GM12878 (cell line): ENCODE measurements around the gene TBC1D23. TPM values are rescaled to one million over a fixed set of nuclear protein-coding genes. Genes with fewer than 3 reads are reported as not detected.

Experiments
- ATAC-seq: fragments of 200-7000 bp; cut with Tn5 transposase; 3 replicates; pipeline ENCODE4 v1.9.1; 2020; ENCODE audit warnings: mild to moderate bottlenecking, moderate library complexity
- BruUV-seq: library from RNA; stranded (reverse); fragments of 400-500 nt; replicated peaks from 2 replicates; lab custom pipeline; 2021; lab: Mats Ljungman, UMichigan
- CTCF ChIA-PET: fragments of 300-600 bp; sonication (Branson Sonifier 250); formaldehyde crosslinking; extraction: SDS; loops from one replicate; lab custom pipeline; 2021; ENCODE audit warnings: inconsistent platforms; lab: Yijun Ruan, JAX
- POLR2A ChIA-PET: fragments of 350-600 bp; formaldehyde crosslinking; extraction: SDS; loops from one replicate; lab custom pipeline; 2021; ENCODE audit warnings: inconsistent platforms; lab: Charles Lee
- RAD21 ChIA-PET: fragments of 300-600 bp; sonication (Branson Sonifier 250); formaldehyde crosslinking; loops from one replicate; lab custom pipeline; 2023; ENCODE audit warnings: antibody characterized with exemption; ENCODE audit not compliant: unreplicated experiment; lab: Charles Lee
- SMC1A ChIA-PET: fragments of 300-600 bp; sonication (Branson Sonifier 250); formaldehyde crosslinking; loops from one replicate; lab custom pipeline; 2023; ENCODE audit not compliant: unreplicated experiment, uncharacterized antibody; lab: Charles Lee
- DNase-seq: peaks from one replicate; pipeline ENCODE4 v3.0.0-alpha.2; 2011; ENCODE audit warnings: low read depth, low spot score
- FAIRE-seq: peaks from 3 replicates; lab custom pipeline; 2011; peaks lifted over from hg19 to GRCh38; lab: Jason Lieb, UNC
- H2AFZ ChIP-seq: 2 replicates; pipeline ENCODE4 v1.6.0; 2011; ENCODE audit warnings: low read depth, low read length, control low read depth; ENCODE audit not compliant: control insufficient read depth
- H3K27ac ChIP-seq: 2 replicates; pipeline ENCODE4 v1.5.1; 2011; ENCODE audit warnings: control low read depth; ENCODE audit not compliant: control insufficient read depth, insufficient read depth
- H3K27me3 ChIP-seq, 2 experiments: replicated peaks in 1 of 2; 2 replicates each; pipeline versions ENCODE4 v1.6.0 to v1.6.1; 2011; ENCODE audit warnings: low read length in 1 of 2; ENCODE audit not compliant: control insufficient read depth in 2 of 2, insufficient read depth in 2 of 2
- H3K36me3 ChIP-seq, 2 experiments: 2 replicates each; pipeline ENCODE4 v1.5.1; 2011; ENCODE audit warnings: low read length in 1 of 2; ENCODE audit not compliant: control insufficient read depth in 2 of 2, insufficient read depth in 2 of 2
- H3K4me1 ChIP-seq: 2 replicates; pipeline ENCODE4 v1.6.1; 2011; ENCODE audit warnings: mild to moderate bottlenecking, low read length, moderate library complexity, mixed read lengths; ENCODE audit not compliant: control insufficient read depth, insufficient read depth
- H3K4me2 ChIP-seq: 2 replicates; pipeline ENCODE4 v1.6.0; 2011; ENCODE audit warnings: control low read depth; ENCODE audit not compliant: control insufficient read depth, insufficient read depth
- H3K4me3 ChIP-seq: fragments of 200-600 bp; sonication (generic); 2 replicates; pipeline ENCODE4 v1.5.1; 2016
- H3K79me2 ChIP-seq: 2 replicates; pipeline ENCODE4 v1.6.0; 2011; ENCODE audit warnings: low read length; ENCODE audit not compliant: control insufficient read depth, insufficient read depth
- H3K9ac ChIP-seq: 2 replicates; pipeline ENCODE4 v1.8.0; 2011; ENCODE audit warnings: low read length, control low read depth, mixed read lengths; ENCODE audit not compliant: control insufficient read depth, insufficient read depth
- H3K9me3 ChIP-seq: replicated peaks from 3 replicates; pipeline ENCODE4 v1.5.1; 2011; ENCODE audit warnings: mild to moderate bottlenecking, low read length; ENCODE audit not compliant: control insufficient read depth, insufficient read depth
- H4K20me1 ChIP-seq: 2 replicates; pipeline ENCODE4 v1.6.0; 2011; ENCODE audit not compliant: control insufficient read depth, insufficient read depth
- BACH1 ChIP-seq: fragments of 450-650 bp; IDR thresholded peaks from 2 replicates; pipeline ENCODE4 v1.6.1; 2017; ENCODE audit warnings: mild to moderate bottlenecking, borderline replicate concordance
- BRCA1 ChIP-seq: IDR thresholded peaks from 2 replicates; pipeline ENCODE4 v1.6.1; 2011; ENCODE audit warnings: low read depth, low read length, improper control_type of control experiment
- ETV6 ChIP-seq, 2 experiments: fragments of 450-650 bp in 1 of 2; IDR thresholded peaks in 1 of 2; conservative IDR thresholded peaks in 1 of 2; 2 replicates each; pipeline ENCODE4 v1.6.1; 2014; ENCODE audit warnings: antibody characterized with exemption in 1 of 2, borderline replicate concordance in 1 of 2, low read depth in 1 of 2, mild to moderate bottlenecking in 1 of 2, moderate library complexity in 1 of 2
- GATAD2B ChIP-seq: fragments of 450-650 bp; conservative IDR thresholded peaks from 2 replicates; pipeline ENCODE4 v1.6.1; 2017; ENCODE audit warnings: low read depth, mild to moderate bottlenecking, moderate library complexity
- IKZF2 ChIP-seq, 2 experiments: fragments of 450-650 bp; IDR thresholded peaks; 2 replicates each; pipeline ENCODE4 v1.6.1; 2017; ENCODE audit warnings: mild to moderate bottlenecking in 2 of 2, moderate library complexity in 2 of 2
- KAT2A ChIP-seq: conservative IDR thresholded peaks from 2 replicates; pipeline ENCODE4 v1.6.1; 2011; ENCODE audit warnings: low read depth, low read length; ENCODE audit not compliant: control insufficient read depth
- MYB ChIP-seq: fragments of 150-350 bp; IDR thresholded peaks from 2 replicates; pipeline ENCODE4 v1.6.1; 2014; ENCODE audit warnings: mild to moderate bottlenecking, low read depth, low read length, borderline replicate concordance
- PAX8 ChIP-seq: fragments of 450-650 bp; IDR thresholded peaks from 2 replicates; pipeline ENCODE4 v1.6.1; 2017; ENCODE audit warnings: mild to moderate bottlenecking, moderate library complexity
- RUNX3 ChIP-seq: IDR thresholded peaks from 2 replicates; pipeline ENCODE4 v1.6.1; 2012; ENCODE audit warnings: low read length, inconsistent platforms
- SUZ12 ChIP-seq: fragments of 200-600 bp; sonication (generic); IDR thresholded peaks from one replicate; pipeline ENCODE4 v1.6.1; 2018; ENCODE audit warnings: antibody characterized with exemption, mild to moderate bottlenecking; ENCODE audit not compliant: unreplicated experiment
- YY1 ChIP-seq: IDR thresholded peaks from 2 replicates; pipeline ENCODE4 v1.6.1; 2011; ENCODE audit warnings: low read depth, mild to moderate bottlenecking, low read length
- in situ Hi-C: fragments of 300-500 bp; cut with MboI; formaldehyde crosslinking; loops from 9 replicates; pipeline ENCODE4 v1.14.3; 2018; ENCODE audit warnings: mixed read lengths
- intact Hi-C: fragments of 100-400 bp; cut with micrococcal nuclease; formaldehyde crosslinking; loops from one replicate; pipeline ENCODE4 v1.14.2; 2022; ENCODE audit not compliant: unreplicated experiment
- polyA plus RNA-seq, 11 experiments: library from polyadenylated mRNA; depleted of rRNA in 4 of 11; unstranded in 6 of 11; stranded (reverse) in 5 of 11; fragments of >200 nt; fragmentation: Nextera tagmentation in 4 of 11; fragmentation: Illumina TruSeq in 1 of 11; extraction: Ambion mirVana in 4 of 11; extraction: Trizol in 1 of 11; gene quantifications; 1 replicate in 1 of 11; 2 replicates in 10 of 11; pipeline versions ENCODE4 v1.2.1 to v1.2.3, GENCODE V29; 2011 to 2016; ENCODE audit warnings: inconsistent platforms in 2 of 11, missing spikeins in 2 of 11, low read depth in 1 of 11
- total RNA-seq, 4 experiments: library from RNA; depleted of rRNA in 3 of 4; stranded (reverse); fragments of >200 nt in 3 of 4; fragmentation: Illumina TruSeq in 1 of 4; extraction: Trizol in 1 of 4; gene quantifications; 2 replicates each; pipeline versions ENCODE4 v1.2.1 to v1.2.3, GENCODE V29; 2013 to 2021
- TF ChIP-seq, protein P1 (sequence below): fragments of 450-650 bp; IDR thresholded peaks from 2 replicates; pipeline ENCODE4 v1.6.1; 2017; ENCODE audit warnings: borderline replicate concordance
- TF ChIP-seq, protein P2 (sequence below): IDR thresholded peaks from 2 replicates; pipeline ENCODE4 v1.6.1; 2011; ENCODE audit warnings: low read depth, mild to moderate bottlenecking, low read length, moderate library complexity, borderline replicate concordance; ENCODE audit errors: extremely low read depth
- TF ChIP-seq, protein P3 (sequence below): fragments of 450-650 bp; IDR thresholded peaks from 2 replicates; pipeline ENCODE4 v1.6.1; 2014; ENCODE audit warnings: mild to moderate bottlenecking
- TF ChIP-seq, protein P4 (sequence below): fragments of 150-350 bp; IDR thresholded peaks from 2 replicates; pipeline ENCODE4 v1.6.1; 2014; ENCODE audit warnings: mild to moderate bottlenecking, low read depth, low read length
- TF ChIP-seq, protein P5 (sequence below): IDR thresholded peaks from 2 replicates; pipeline ENCODE4 v1.6.1; 2011; ENCODE audit warnings: borderline replicate concordance, low read depth, mild to moderate bottlenecking, moderate library complexity, mixed read lengths, low read length; ENCODE audit not compliant: insufficient read depth; ENCODE audit errors: extremely low read length

The TBC1D23 gene
- total and polyA plus RNA-seq, 10 of the 15 experiments (the other 5 are each of a cell fraction or from before 2014, with no cell fraction given): 8.2 to 23.2 (median 16.6) TPM

DNA sequence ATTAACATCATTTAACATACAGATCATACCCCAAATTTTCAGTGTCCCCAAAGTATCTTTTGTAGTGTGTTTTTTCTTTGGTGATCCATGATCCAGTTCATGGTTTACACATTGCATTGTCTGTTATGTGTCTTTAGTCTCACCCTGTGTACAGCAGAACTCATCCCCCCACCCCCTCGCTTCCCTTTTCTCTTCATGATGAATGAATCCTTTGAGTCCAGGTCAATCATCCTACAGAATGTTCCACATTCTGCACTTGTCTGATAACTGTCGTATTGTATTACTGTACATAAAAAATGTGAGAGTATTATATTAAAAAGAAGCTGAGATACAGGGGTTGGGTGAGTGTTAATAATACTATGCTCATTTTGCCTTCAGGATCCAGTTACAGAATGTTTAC lies 59.2 kb downstream of the TBC1D23 start (continued):
- TF ChIP-seq, protein P1, sequence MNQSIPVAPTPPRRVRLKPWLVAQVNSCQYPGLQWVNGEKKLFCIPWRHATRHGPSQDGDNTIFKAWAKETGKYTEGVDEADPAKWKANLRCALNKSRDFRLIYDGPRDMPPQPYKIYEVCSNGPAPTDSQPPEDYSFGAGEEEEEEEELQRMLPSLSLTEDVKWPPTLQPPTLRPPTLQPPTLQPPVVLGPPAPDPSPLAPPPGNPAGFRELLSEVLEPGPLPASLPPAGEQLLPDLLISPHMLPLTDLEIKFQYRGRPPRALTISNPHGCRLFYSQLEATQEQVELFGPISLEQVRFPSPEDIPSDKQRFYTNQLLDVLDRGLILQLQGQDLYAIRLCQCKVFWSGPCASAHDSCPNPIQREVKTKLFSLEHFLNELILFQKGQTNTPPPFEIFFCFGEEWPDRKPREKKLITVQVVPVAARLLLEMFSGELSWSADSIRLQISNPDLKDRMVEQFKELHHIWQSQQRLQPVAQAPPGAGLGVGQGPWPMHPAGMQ: no peak
- TF ChIP-seq BACH1 (no peak), GATAD2B (no peak), MYB (no peak)

DNA sequence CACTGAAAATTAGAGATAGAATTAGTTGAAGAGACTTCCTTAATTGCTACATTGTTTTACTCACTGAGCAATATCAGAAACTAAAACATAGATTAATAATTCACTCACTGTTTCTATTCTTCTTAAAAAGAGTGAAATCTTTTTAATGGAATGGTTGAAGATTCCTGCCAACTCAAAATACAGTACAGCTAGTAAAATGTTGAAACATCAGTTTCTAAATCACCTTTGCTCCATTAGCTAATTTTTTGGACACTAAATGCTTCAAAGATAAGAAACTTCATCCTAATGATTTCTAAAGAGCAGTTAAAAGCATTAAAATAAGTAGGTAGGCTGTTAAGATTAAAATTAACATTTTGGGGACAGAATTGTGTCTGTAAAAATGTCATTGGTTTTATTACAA lies 63.3 kb downstream of the TBC1D23 start:
- CTCF ChIA-PET: interaction anchor here (0.7 to 2.8 kb wide), 4 partner anchors 11 to 267 kb away, joined by 3 to 6 read pairs (median 3); partner anchors contain the start of gene TBC1D23
- Histone ChIP-seq H3K4me2 (no peak overlapping the region), H3K27ac (no peak overlapping the region), H3K9ac (no peak overlapping the region), H3K36me3 (no peaks in the 10 kb centered on the region; a peak in 1 of 4 replicates), H4K20me1 (no peaks in the 10 kb centered on the region), H3K27me3 (no peaks in the 10 kb centered on the region), H3K9me3 (no peaks in the 10 kb centered on the region), H3K4me3 (no peak overlapping the region), H2AFZ (no peak overlapping the region), H3K4me1 (no peaks in the 10 kb centered on the region), H3K79me2 (no peaks in the 10 kb centered on the region)
- SMC1A ChIA-PET: interaction anchor here (0.7 to 0.9 kb wide), 2 partner anchors 10 to 261 kb away, joined by 3 read pairs; no protein-coding TSS in a partner anchor
- RAD21 ChIA-PET: no interaction called here
- BruUV-seq: no TSS peak
- POLR2A ChIA-PET: no interaction called here
- in situ Hi-C loops (no loop called here), intact Hi-C loops (no loop called here)
- ATAC-seq (no peak), FAIRE-seq (no peak), DNase-seq (no peak)
- no peak for TF ChIP-seq RUNX3
- no peak for TF ChIP-seq ETV6 (conservative IDR thresholded peaks at IDR 0.05 in 1 of 2, IDR thresholded peaks at IDR 0.05 in 1 of 2; ENCODE audit: borderline replicate concordance in 1 of 2, low read depth in 1 of 2)
- TF ChIP-seq, protein P2, sequence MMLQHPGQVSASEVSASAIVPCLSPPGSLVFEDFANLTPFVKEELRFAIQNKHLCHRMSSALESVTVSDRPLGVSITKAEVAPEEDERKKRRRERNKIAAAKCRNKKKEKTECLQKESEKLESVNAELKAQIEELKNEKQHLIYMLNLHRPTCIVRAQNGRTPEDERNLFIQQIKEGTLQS: no peak
- TF ChIP-seq, protein P3, sequence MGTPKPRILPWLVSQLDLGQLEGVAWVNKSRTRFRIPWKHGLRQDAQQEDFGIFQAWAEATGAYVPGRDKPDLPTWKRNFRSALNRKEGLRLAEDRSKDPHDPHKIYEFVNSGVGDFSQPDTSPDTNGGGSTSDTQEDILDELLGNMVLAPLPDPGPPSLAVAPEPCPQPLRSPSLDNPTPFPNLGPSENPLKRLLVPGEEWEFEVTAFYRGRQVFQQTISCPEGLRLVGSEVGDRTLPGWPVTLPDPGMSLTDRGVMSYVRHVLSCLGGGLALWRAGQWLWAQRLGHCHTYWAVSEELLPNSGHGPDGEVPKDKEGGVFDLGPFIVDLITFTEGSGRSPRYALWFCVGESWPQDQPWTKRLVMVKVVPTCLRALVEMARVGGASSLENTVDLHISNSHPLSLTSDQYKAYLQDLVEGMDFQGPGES: no peak
- TF ChIP-seq IKZF2 (IDR thresholded peaks at IDR 0.05): no peak
- no peak for TF ChIP-seq PAX8
- no peak for TF ChIP-seq MYB
- no peak for TF ChIP-seq SUZ12
- TF ChIP-seq YY1: no peak
- TF ChIP-seq, protein P4, sequence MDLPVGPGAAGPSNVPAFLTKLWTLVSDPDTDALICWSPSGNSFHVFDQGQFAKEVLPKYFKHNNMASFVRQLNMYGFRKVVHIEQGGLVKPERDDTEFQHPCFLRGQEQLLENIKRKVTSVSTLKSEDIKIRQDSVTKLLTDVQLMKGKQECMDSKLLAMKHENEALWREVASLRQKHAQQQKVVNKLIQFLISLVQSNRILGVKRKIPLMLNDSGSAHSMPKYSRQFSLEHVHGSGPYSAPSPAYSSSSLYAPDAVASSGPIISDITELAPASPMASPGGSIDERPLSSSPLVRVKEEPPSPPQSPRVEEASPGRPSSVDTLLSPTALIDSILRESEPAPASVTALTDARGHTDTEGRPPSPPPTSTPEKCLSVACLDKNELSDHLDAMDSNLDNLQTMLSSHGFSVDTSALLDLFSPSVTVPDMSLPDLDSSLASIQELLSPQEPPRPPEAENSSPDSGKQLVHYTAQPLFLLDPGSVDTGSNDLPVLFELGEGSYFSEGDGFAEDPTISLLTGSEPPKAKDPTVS: no peak
- TF ChIP-seq, protein P5, sequence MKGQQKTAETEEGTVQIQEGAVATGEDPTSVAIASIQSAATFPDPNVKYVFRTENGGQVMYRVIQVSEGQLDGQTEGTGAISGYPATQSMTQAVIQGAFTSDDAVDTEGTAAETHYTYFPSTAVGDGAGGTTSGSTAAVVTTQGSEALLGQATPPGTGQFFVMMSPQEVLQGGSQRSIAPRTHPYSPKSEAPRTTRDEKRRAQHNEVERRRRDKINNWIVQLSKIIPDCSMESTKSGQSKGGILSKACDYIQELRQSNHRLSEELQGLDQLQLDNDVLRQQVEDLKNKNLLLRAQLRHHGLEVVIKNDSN: no peak
- TF ChIP-seq KAT2A: no peak
- no peak for TF ChIP-seq BRCA1
